COLO668 (cell line): ENCODE measurements around the gene PTPN22.

Source experiments
- DNase-seq: peaks from one replicate; lab custom pipeline; 2025; ENCODE audit not compliant: unreplicated experiment; lab: John Stamatoyannopoulos, UW

PTPN22 gene

DNA sequence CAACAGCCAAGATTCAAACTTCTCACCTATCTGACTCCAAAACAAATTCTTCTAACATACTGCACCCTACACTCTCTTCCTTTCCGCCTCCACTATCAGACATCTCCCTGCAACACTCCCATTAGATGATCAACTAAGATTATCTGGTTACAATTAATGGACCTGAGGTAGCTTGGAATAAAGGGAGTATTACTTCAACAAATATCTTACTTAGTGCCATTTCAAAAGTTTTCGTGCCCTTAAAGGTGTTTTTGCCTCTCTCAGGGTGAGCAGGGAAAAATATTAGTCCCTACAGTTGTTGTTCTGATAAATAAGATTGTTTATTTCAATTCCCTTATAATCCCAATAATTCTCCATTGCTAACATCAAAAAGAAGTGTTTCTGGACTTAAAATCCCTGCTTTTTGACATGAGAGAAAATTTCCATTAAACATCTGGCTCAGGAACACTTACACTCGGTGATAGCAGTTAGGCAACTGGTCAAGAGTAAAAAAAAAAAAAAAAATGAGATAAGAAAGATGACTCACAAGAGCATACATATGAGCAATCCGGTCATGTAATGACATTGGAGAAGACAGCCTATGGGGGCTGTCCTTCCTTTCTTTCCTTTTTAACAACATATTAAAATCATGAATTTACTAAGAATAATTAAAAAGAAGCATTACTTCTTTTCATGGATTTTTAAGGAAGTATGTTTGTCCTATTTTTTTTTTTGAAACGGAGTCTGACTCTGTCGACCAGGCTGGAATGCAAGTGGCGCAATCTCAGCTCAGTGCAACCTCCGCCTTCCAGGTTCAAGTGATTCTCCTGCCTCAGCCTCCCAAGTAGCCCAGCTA, 66.9 kb downstream of the PTPN22 start:
- DNase-seq: no peak

DNA sequence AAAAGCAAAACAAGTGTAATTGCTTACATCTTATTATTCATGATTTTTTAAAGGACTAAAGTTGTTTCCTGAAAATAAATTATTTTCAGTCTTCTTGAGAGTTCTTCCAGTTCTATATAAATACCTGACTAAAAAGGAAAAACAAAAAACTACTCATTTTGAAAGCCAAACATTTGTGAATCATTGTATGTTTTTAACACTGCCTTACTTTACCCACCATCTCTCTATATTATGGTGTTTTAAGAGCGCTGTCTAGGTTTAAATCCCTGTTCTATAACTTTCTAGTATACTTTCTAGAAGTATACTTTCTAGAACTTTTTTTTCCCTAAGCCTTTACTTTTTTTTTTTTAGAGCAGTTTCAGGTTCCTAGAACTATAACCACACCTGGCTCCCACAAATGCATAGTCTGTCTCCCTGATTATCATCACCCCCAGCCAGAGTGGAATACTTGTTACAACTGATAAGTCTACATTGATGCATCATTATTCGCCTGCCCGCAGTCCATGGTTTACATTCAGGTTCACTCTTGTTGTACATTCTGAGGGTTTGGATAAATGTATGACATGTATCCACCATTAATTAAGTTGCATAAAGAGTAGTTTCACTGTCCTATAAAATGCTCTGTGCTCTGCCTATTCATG, 69.0 kb downstream of the PTPN22 start:
- no peak for DNase-seq

DNA sequence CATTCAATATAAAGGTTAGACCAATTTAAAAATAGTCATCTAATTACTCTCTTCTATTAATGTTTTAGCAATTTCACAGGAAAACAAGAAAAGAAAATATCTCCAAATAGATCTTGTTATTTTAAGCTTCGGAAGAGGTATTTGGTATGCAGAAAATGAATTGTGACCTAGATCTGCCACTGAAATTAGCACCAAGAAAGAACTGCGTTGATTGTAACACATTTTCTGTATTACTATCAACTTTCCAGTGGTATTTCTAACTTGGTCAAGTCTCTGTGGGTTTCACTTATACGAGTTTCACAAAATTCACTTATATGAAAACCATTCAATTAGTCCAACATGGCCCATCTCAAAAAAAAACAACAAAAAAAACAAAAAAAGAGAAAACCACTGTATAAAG, 71.0 kb downstream of the PTPN22 start:
- no peak for DNase-seq

DNA sequence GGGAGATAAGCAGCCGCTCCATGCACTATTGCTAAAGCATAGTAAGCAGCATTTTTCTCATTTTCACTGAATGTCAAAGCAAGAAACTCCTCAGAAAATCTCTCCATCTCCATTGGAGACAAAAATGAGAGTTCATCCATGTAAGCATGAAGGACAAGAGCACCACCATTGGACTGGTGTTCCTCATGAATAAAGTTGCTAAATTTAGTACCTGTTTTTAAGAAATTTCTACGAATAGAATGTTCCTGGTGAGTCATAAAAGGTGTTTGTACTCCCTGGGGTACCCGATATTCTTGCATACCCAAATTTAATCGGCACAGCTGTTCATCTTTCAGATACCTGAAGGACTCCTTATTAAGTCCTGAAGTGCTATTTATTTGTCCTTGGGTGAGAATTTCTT, 74.0 kb downstream of the PTPN22 start:
- no peak for DNase-seq

DNA sequence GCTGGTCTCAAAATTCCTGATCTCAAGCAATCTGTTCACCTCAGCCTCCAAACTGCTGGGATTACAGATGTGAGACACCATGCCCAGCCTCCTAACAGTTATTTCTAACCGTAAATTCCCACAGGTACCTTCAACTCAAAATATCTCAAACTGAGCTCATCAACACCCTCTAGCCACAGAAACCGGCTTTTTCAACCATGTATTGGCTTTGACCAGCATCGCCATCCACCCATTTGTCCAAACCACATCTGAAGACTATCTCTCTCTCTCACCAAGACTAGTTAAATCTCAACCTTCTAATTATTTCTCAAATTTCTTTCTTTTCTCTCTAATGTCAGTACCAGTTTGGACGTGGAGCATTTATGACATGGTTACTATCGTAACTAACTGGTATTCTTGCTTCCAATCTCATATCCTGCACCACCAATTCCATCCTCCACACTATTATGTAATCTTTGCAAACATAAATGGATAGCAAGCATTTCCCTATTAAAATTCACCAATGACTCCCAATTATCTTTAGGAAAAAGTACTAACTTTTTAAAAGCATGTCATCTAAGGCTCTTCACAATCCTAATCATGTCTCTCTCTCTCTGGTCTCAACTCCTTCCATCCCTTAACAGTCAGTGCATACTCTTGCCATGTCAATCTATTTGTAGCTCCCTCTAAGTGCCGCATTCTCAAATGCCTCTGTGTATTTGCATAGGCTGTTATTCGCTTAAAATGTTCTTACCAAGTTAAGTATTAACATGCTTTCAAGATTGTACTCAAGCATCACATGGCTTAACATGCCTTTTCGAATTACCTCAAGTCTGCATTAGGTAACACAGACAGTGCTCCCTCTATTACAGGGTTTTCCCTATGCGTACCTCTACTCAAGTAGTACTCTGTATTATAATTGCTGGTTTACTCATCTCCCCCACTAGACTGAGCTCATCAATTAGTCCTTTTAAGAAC, 77.4 kb downstream of the PTPN22 start:
- DNase-seq: no peak

DNA sequence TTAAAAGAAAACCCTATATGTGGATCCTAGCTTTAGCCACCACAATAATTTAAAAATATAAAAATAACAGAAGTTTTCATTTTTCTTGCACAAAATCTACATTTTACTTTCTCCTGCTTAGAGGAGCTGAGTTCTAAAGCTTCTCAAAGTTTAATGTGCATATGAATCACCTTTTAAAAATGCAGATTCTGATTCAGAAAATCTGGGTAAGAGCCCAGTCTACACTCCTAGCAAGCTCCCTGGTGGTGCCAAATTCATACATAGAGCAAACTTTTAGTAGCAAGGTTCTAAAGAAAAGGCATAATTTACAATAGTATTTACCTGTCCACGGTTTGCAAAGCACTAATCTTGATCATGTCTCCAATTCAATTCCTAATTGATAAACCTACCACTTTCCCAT, 78.5 kb downstream of the PTPN22 start:
- no peak for DNase-seq

DNA sequence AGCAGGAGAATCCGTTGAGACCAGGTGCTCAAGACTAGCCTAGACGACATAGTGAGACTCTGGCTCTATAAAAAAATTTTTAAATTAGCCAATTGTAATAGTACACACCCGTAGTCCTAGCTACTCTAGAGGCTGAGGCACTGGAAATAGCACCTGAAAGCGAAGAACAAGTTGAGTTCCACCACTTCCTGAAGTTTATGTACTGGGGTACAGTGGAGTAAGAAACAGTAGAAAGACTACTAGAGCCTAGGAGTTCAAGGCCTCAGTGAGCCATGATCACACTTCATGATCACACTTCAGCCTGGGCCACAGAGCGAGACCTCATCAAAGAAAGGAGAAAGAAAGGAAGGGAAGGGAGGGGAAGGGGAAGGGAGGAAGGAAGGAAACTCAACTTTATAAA, 79.0 kb downstream of the PTPN22 start:
- DNase-seq: no peak

DNA sequence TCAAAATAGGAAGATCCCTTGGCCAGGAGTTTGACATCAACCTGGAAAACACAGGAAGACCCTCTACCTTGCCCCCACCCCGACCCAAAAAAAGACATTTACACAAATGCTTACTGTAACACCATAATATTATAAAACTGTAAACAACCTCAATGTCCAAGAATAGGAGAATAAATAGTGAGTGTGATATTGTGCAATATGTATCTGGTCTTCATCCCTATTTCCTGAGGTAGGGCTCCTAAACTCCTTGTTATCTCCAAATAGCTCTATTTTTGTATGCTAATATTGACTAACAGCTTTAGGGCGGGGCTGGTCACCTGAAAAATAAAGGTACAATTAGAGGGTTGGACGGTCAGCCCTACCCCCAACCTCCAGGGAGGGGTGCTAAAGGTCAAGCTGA, 82.7 kb downstream of the PTPN22 start:
- no peak for DNase-seq

DNA sequence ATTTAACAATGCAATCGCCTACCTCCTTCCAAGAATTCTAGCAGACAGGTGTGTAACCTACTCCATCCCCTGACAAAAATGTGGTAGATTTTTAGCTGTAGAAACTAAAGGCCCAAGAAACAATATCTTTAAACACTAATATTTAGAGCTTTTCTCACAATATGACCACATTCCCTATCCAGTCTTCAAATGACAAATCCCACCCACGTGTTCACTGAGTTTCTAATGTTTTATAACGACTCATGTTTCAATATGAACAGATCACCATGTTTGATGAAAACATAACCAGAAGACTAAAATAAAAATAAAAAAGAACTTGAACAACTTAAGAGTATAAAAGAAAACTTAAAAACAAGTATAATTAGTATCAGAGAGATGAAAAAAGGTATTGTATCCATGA, 83.8 kb downstream of the PTPN22 start:
- DNase-seq: no peak

DNA sequence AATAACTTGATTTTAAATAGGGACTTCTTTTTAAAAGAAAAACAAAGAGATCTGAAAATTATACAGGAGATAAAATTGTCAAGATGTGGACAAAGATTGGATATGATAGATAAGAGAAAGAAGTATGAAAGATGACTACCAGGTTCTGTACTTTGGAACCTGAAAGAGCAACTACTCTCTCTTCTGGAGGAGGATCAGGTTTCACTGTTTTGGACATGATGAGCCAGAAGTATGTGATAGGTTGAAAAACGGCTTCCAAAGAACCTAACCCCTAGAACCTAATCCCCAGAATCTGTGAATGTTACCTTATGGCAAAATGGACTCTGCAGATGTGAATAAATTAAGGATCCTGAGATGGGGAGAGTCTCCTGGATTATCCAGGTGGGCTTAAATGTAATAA, 85.4 kb downstream of the PTPN22 start:
- no peak for DNase-seq

DNA sequence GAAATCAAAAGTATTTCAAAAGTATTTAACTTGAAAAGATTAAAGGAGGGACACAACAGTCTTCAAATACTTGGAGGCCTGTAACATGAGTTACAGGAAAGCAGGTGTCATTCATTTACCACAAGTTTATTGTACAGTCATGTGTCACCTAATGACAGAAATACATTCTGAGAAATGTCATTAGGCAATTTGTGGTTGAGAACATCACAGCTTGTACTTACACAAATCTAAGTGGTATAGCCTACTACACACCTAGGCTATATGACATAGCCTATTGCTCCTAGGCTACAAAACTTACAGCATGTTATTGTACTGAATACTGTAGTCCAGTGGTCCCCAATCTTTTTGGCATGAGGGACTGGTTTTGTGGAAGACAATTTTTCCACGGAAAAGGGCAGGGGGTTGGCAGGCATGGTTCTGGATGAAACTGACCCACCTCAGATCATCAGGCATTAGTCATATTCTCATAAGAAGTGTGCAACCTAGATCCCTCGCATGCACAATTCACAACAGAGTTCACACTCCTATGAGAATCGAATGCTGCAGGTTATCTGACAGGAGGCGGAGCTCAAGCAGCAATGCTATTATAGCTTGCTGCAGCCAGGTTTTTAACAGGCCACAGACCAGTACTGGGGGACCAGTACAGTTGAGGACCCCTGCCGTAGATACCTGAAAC, 87.3 kb downstream of the PTPN22 start:
- DNase-seq: no peak

DNA sequence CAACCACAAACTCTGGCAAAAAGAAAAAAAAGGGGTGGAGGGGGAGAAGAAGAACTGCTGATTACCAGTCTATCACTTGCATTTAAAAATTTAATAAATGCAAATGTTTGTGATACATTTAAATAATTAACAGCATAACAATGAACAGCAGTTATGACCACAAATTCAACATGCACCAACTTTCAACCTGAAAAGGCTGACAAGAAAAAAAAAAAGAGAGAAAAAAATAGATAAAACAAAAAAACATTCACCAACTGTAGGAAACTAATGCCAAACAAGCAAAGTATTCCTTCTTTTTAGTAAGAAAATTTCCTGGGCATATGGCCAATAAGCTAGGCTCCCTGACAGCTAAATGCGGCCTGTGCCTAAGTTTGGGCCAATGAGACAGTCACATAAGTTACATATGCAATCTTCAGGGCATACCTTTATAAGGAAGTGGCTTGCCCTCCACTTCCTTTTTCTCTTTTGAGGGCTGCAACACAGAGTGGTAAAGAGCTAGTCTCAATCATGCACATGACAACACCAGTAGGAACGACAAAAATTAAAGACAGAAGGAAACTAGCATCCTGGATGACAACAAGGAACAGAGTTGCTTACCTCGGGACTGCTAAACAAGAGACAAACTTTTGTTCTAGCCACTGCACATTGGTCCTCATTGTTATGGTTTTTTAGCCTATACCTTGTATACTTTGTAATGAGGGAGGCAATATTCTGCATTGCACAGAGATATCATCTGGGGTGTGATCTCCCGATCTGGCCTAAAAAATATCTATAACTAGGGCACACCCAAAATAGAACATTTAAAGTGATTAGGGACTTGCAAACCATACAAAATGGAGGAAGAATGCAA, 88.0 kb downstream of the PTPN22 start:
- no peak for DNase-seq

DNA sequence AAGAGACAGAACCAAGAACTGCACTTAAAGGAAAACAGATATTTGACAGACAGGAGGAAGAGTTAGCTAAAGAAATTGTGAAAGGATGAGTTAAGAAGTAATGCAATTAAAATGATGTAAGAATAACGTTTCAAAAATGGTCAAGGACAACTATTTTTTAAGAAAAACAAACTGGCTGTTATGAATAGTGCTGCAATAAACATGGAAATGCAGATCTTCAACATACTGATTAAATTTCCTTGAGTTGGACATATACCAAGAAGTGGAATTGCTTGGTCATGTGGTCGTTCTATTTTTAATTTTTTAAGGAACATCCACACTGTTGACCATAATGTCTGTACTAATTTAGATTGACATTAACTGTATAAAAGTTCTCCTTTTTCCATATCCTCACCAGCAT, 89.1 kb downstream of the PTPN22 start:
- no peak for DNase-seq

DNA sequence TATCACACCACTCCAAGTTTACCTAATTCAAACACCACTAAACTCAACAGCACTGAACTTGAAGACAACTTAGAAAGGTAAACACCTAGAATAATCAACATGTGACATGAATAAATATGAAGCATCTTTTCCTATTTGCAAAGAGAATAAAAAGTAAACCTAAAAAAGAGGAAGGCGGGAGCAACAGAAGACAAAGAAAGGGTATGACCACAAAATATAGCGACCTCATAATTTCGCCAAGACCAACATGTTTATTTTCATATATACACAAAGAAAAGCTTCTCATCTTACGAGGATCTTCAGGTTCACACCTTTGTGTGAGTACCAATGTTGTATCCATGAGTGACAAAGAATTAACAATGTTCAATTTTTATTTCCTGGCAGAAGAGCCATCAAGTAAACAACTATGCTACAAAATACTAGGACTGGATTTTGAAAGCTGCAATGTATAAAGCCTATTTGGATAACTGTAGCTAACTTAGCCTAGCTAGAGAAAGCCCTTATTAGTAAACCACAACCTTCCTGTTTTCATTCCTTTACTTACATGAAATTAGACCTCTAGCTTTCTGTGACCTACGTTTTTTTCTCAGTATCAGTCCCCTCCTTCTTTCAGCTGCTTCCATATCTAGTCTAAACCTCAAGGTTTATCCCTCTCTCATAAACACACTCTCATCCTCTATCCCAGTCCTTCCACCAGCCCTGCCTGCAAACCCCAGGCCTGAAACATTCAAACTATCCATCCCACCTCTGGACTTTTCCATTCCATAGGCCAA, 91.0 kb downstream of the PTPN22 start:
- no peak for DNase-seq

DNA sequence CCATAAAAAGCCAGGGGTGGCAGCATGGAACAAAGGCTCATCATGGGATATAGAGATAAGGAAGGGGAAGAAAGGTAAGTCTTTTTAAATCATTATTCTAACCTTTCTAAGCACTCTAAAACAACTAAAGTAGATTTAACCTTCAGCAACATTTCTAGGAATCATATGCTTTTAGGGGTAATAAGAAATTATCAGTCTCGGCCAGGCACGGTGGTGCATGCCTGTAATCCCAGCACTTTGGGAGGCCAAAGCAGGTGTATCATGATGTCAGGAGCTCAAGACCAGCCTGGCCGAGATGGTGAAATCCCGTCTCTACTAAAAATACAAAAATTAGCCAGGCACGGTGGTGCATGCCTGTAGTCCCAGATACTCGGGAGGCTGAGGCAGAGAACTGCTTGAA, 92.0 kb downstream of the PTPN22 start:
- DNase-seq: no peak

DNA sequence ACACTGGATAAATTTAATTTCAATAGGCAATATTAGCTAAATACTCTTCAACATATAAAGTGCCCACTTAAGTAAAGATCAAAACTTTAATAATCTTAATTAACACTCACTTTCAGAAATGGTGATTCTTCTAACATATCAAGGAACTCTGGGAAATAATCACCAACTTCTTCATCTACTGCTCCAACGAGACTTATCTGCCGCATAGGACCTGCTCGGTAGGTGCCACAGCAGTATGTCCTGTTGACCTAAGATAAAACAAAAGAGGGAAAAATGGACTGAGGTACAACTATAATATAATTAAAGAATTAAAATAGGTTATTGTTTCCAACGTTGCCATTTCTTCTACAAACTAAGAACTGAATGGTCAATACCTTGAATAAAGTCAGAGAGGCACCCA, 94.0 kb downstream of the PTPN22 start:
- no peak for DNase-seq

DNA sequence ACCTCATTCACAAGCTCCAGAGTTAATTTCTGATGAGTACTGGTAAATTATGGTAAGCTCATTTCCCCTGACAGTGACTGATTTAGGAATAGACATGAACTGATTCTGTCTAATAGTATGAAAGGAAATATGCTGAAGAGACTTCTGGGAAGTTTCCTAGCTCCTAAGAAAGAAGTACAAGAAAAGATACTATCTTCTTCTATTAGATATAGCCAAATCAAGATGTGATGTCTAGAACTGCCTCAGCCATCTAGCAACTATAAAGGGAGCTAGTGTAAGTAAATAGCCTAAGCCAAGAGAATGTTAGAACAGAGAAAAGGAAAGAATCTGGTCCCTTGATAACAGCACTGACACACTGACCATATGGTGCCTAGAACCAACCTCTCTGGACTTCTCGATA, 101.5 kb downstream of the PTPN22 start:
- no peak for DNase-seq

DNA sequence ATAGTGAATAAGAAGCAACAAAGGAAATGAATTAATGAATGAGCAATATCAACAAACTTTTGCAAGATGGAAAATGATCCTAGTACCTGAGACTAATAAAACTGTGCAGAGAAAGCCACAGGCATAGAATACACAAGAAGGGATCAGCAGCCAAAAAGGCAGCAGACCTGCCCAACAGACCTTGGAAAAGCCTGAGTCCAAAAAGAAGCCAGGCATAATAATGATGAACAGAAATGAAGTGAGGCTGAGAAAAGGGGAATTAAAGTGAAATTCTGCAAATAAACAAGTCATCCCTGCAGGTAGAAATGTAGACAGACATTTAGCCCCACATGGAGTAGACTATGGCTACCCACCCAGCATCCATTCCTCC, 101.9 kb downstream of the PTPN22 start:
- DNase-seq: no peak

DNA sequence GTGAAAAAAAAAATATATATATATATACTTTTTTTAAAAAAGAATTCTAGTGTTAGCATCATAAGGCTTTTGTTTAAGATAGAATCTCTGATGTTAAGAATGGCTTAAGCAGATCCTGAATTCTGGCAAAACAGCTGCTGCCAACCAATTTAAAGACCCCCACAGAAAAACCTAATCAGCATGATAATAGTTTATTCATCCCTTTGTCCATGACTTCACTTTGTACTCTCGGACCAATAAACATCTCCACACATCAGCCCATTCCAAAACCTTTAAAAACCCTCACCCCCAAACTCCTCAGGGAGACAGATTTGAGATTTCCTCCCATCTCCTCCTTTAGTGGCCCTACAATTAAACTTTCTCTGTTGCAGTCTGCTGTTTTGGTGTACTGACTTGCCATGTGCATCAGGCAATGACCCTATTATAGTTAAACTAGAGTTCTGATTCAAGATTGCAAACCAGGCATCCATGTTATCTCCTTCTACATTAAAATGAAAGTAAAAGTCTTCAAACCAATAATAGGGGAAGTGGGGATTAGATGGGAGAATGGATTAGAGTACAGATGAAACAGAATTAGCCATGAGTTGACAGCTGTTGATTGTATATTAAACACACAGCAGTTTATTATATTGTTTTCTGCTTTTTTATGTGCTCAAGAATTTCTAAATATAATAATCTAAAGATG, 102.5 kb downstream of the PTPN22 start:
- DNase-seq: no peak
